SIG-M5 (cell line): ENCODE results near the gene LCE1B.

Experiments
- DNase-seq: peaks from one replicate; lab custom pipeline; 2025; lab: John Stamatoyannopoulos, UW

Gene LCE1B

DNA sequence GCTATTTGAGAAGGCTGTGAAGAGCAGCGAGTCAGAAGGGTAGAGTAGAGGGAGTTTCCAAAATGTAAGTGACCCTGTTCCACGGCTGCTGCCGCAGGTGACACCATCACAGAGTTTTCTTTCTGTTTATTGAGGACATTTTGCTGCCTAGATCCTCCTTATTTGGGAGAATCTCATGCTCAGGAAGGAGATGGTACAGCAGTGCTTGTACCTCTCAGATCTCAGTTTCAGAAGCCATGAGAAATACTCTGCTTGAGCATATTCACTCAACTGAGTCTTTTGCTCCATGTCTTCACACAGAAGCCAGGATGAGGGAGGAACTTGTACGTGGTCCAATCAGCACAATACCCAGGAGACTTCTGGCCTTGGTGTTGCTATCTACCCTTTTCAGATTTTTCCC is 49.6 kb downstream of the LCE1B start:
- no peak for DNase-seq
